HG03060 (cell line): Measurements from ENCODE around the gene LRPAP1.

ENCODE experiments used
- ATAC-seq: cut with Tn5 transposase; IDR thresholded peaks from one replicate; pipeline ENCODE4 v1.9.1; 2021; ENCODE audit warnings: low read depth, moderate number of reproducible peaks; ENCODE audit not compliant: unreplicated experiment

The LRPAP1 gene

DNA sequence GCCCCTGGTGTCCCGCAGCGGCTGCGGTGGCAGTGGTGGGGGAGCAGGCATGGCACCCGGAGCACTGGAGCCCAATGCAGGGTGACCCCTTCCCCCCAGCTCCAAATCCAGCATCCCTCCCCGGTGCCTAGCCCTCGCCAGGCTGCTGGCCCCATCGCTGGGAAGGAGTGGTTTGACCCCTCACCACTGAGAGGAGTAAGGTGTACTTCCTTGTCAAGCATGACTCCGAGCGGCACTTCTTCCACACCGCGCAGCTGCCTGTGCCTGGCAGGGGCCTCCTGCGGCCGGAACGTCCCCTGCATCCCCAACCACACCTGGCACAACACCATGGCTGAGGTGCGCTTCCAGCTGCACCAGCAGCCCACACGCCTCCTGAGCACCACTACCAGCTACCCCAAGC, 27.0 kb downstream of the LRPAP1 start:
- no peak for ATAC-seq

DNA sequence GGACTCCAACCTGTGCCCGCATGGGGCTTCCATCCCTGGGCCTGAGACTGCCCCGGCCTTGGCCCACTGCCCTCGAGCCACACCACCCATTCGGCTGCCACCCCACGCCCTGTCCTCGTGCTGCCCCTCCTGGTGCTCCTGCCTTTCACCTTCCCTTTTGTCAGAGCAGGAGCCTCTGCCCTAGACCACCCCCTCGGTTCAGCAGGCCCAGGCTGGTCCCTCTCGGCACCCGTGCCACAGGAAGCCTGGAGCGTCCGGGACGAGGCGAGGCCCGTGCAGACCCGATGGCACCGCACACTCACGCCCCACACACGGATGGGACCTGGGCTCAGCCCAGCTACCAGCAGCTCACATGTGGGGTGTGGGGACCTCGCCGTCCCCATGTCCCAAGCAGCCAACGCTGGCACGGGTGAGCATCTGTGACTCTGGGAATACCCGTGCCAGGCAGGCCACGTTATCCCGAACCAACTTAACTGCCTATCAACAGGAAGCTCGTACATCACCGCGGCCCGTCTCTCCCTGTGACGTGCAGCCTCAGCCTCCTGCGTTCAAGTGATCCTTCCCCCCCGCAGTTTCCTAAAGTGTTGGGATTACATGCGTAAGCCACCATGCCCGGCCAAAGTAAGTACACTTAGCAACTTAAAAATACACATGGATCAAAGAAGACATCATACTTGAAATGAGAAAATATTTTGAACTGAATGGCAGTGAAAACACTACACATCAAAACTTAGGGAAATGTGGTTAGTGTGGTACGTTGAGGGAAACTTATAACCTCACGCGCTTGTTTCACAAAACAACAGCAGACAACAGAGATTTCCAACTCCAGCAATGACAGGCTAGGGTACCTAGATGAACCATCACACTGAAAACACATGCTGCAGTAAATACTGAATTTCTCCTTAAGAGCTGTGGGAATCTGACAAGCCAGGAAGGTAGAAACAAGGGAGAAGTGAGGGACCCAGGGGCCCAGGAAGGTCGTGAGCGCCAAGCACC, 29.0 kb downstream of the LRPAP1 start:
- no peak for ATAC-seq

- ATAC-seq = no peak
Observed at GRCh38 chr4:3501825-3502425, 30.3 kb downstream of the LRPAP1 start.

GRCh38 chr4:3501126-3501824, 30.9 kb downstream of the LRPAP1 start:
- no peak for ATAC-seq

DNA sequence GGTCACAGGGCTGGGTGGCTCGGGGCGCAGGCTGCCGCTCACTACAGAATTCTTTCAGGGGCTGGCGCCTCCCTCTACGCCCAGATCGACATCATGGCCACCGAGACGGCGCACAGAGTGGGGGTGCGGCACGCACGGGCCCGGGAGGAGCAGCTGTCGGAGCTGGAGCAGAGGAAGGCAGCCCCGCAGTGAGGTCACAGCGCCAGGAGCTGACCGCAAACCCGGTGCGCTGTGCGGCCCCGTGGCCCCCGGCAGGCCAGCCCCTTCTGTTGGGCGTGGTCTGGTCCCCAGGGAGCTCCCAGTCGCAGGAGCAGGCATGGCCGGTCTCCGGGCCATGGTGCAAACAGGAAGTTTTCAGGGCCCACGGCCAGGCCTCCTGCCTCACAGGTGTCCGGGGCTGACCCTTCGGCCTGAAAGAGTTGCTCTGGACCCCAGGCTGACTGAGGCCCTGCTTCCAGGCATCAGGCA, 31.6 kb downstream of the LRPAP1 start:
- ATAC-seq = no peak

- ATAC-seq = no peak
Observed at GRCh38 chr4:3500111-3500510, 32.1 kb downstream of the LRPAP1 start.

DNA sequence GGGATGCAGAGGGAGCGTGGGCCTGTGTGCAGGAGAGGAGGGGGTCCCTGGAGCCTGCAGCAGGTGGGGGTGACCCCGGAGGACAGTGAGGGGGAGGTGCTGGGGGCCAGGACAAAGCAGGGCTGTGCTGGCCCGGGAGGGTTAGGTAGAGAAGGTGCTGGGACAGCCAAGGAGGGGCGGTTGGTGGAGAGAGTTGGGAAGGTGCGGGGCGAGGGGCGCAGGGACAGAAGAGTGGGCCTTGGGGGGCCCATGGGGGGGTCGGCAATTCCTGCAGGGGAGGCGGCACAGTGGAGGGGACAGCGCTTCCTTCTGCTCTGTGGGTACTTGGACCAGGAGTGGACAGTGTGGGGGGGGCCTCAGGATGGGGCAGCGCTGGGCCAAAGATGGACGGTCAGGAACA, 32.5 kb downstream of the LRPAP1 start:
- ATAC-seq = no peak

- no peak for ATAC-seq
Observed at GRCh38 chr4:3498901-3499510, 33.2 kb downstream of the LRPAP1 start.

DNA sequence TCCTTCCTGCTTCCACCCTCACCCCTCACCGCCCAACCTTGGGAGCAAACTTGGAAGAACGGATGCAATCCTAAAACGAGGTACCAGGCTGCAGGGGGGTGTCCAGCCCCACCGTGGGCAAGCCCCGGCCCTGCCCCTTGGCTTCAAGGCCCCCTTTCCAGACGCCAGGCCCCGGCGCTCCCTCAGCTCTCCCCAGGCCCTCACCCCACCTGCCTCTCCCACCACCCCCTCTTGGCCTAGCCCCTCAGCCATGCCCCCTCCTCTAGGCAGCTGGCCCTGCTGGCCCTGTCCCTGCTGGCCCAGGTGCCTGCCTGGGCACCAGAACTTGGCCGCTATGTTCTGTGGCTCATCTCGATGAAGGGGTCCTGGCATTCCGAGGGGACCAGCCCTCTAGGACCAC, 33.8 kb downstream of the LRPAP1 start:
- no peak for ATAC-seq

DNA sequence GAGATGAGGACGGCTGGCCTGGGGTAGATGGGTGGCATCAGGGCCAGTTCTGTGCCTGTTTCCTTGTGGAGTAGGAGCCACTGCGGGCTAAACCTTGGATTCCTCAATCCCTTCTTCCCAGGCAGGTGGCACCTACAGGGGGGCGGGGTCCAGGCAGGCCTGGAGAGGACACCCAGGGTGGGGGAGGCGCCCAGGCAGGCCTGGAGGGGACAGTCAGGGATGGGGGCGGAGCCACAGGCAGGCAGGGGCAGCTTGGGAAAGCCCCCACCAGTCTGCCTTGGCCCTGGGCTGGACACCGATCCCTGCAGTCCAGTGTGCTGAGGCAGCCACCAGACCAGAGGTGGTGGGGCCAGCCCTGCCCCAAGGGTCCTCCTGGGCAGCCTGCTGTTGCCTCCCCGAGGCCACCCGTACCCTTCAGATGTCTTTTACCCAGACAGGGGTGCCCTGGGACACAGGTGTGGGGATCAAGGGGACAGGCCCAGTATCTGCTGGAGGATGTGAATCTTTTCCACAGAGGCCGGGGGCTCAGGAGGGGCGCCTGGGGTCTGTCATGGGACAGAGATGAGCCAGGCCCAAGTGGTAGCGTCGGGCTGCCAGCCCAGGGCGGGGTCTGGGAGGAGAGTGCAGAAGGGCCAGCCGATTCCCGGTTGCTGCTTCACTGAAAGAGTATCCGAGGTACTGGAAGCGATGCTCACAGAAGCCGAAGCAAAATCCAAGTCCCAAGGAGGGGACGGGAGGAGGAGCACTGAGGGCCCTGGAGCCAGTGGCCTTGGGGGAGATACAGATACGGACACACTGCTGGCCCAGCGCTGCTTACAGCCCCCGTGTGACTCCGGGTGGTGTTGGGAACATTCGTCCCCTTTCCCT, 34.5 kb downstream of the LRPAP1 start:
- ATAC-seq = no peak

- no peak for ATAC-seq
Observed at GRCh38 chr4:3497095-3497494, 35.1 kb downstream of the LRPAP1 start.

- ATAC-seq = no peak
Observed at GRCh38 chr4:3496021-3496420, 36.2 kb downstream of the LRPAP1 start.

DNA sequence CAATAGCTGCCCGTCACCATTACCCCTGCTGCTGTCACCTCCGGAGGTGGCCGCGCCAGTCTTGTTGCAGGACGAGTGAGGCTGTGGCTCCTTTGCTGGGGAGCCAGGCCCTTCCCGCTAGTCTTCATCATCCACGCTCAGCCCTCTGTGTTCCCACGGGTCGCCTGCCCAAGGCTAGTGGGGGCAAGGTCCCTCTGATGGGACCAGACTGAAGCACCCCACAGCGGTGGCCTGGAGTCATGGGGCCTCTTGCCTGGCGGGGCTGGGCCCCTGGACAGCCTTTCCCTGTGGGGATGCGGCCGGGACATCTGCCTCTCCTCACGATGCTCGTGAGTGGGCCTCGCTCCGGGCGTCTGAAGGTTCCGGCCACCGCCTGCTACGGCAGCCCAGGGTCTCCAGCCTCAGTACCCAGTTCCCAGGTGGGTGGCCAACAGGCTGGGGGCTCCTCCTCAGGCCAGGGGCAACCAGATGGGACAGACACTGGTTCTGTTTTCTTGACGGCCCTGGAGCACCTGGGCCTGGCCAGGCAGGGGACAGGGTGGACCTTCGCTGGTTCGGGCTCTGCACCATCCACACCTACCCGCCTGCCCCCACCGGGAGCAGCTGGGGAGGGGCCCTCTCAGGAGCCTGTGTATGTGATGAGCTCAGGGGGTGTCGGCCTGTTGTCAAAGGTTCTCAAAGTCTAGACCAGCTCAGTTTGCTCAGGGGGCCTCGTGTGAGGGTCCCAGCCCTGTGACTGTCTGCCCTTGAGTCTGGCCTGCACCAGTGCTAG, 36.8 kb downstream of the LRPAP1 start:
- no peak for ATAC-seq

DNA sequence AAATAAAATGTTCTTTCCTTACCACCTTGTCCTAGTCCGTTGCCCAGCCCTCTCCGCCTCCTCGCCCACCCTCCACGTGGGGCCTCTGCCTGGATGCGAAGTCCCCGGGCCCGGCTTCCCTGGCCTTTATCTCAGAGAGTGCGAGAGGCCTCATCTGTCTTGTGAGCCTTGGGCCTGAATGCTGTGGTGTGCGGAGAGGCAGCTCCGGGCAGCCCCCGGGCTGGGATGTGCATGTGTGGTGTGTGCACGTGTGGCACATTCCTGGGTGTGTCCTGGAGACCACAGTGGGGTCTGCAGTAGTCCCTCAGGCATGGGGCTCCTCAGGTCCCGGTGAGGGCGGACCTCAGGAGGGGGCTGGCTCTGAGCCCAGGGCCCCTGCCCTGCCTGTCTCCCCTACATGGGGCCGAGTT, 37.8 kb downstream of the LRPAP1 start:
- ATAC-seq = no peak

DNA sequence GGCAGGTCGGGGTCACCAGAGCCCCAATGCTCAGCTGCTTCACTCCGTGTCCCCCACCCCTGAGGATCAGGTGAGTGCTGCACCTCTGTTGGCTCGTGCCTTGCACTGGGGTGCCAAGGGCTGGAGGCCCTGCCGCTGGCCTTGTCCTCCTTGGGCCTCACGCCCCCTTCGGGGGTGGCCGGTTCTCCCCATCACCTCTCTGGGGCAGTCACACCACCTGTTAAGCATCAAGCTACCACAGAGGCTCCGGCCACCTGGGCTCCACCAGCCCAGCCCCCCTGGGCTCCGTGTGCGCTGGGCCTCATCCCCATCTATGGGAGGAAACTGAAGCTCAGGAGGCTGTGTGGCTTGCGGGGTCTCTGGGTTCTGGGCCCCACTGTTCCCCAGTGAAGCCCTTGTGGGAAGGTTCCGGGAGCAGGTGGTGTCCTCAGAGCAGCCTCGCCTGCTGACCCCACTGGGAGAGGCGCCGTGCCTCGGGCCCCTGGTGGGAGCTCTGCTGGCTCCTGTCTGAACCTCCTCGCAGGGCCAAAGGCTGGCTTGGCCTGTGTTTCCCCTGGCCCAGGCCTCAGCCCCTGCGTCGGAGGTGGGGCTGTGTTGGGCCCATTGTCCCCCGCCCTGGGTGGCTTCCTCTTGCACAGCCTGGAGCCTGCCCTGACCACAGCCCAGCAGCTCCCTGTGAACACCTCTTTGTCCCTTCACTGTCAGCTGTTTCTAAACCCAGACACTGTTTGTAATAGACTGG, 38.3 kb downstream of the LRPAP1 start:
- no peak for ATAC-seq

- no peak for ATAC-seq
Observed at GRCh38 chr4:3492741-3493719, 39.2 kb downstream of the LRPAP1 start.

DNA sequence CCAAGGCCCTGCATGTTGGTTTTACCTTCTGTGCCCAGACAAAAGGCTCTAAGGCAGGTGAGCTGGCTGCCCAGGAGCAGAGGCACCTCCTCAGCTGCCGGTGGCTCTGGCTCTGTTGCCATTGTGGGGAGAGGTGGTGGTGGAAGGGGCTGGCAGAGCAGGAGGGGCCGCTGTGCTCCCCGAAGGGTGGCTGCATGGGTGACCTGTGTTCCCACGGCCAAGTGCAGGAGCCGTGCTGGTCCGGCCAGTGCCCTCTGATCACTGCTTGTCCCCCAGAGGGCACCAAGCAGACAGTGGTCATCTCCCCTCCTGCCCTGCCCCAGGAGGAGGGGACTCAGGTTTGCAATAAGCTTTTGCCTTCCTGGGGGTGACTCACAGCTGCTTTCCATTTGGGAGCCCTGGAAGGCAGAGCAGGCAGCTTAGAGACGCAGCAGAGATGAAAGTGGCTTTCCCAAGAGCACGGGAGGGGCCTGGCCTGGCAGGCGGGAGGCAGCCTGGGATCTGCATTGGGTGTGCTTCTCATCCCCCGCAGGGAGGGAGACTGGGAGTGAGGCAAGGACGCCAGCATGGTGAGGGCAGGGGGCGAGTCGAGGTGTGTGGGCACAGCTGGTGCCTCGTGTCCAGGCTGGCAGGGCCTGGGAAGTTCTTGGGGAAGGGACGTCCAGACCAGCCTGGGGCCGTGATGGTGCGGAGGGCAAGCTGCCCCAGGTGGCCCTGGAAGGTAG, 40.4 kb downstream of the LRPAP1 start:
- no peak for ATAC-seq
